Caco-2 (cell line): ENCODE data around the gene C1QTNF7. TPM values are rescaled to one million over a fixed set of nuclear protein-coding genes. Genes with fewer than 3 reads are reported as not detected.

Experiments used
- BruUV-seq: library from RNA; stranded (reverse); fragments of 400-500 nt; replicated peaks from 2 replicates; lab custom pipeline; 2021; lab: Mats Ljungman, UMichigan
- CTCF ChIA-PET: fragments of 300-600 bp; sonication (Branson Sonifier 250); formaldehyde crosslinking; loops from one replicate; lab custom pipeline; 2022; ENCODE audit warnings: antibody characterized with exemption; lab: Charles Lee
- POLR2A ChIA-PET: fragments of 300-600 bp; sonication (Branson Sonifier 250); formaldehyde crosslinking; loops from one replicate; lab custom pipeline; 2022; ENCODE audit warnings: antibody characterized with exemption; lab: Charles Lee
- DNase-seq, 2 experiments: peaks; one replicate each; pipeline versions ENCODE4 v3.0.0 to v3.0.0-alpha.2; 2020 to 2022
- H3K27me3 ChIP-seq: replicated peaks from 2 replicates; pipeline ENCODE4 v1.6.0; 2011; ENCODE audit warnings: low read length; ENCODE audit not compliant: control insufficient read depth, insufficient read depth
- H3K36me3 ChIP-seq: 2 replicates; pipeline ENCODE4 v1.5.1; 2011; ENCODE audit warnings: low read length; ENCODE audit not compliant: control insufficient read depth, insufficient read depth
- H3K4me1 ChIP-seq: fragments of 250-450 bp; sonication (Bioruptor Pico); 2 replicates; pipeline ENCODE4 v1.5.1; 2020; ENCODE audit warnings: mild to moderate bottlenecking
- H3K4me3 ChIP-seq: 2 replicates; pipeline ENCODE4 v1.5.1; 2011; ENCODE audit warnings: low read depth, mild to moderate bottlenecking, control low read depth, low read length
- H3K9me3 ChIP-seq: fragments of 250-450 bp; sonication (Bioruptor Pico); 2 replicates; pipeline ENCODE4 v1.5.1; 2020; ENCODE audit warnings: mild to moderate bottlenecking, moderate library complexity
- H3K27ac Mint-ChIP-seq: one replicate; pipeline ENCODE4 v1.8.0; 2022; ENCODE audit warnings: mixed read lengths; ENCODE audit not compliant: unreplicated experiment
- H3K27me3 Mint-ChIP-seq: one replicate; pipeline ENCODE4 v1.8.0; 2022; ENCODE audit warnings: mixed read lengths; ENCODE audit not compliant: insufficient read depth, unreplicated experiment
- H3K36me3 Mint-ChIP-seq: one replicate; pipeline ENCODE4 v1.8.0; 2022; ENCODE audit warnings: mild to moderate bottlenecking, mixed read lengths; ENCODE audit not compliant: insufficient read depth, unreplicated experiment
- H3K4me1 Mint-ChIP-seq: one replicate; pipeline ENCODE4 v1.8.0; 2022; ENCODE audit warnings: low read depth, mixed read lengths; ENCODE audit not compliant: unreplicated experiment
- H3K4me3 Mint-ChIP-seq: one replicate; pipeline ENCODE4 v1.8.0; 2022; ENCODE audit warnings: mild to moderate bottlenecking, moderate library complexity, mixed read lengths; ENCODE audit not compliant: unreplicated experiment
- H3K9me3 Mint-ChIP-seq: one replicate; pipeline ENCODE4 v1.8.0; 2022; ENCODE audit warnings: mixed read lengths; ENCODE audit not compliant: unreplicated experiment
- CTCF ChIP-seq, 2 experiments: fragments of 200-600 bp in 1 of 2; IDR thresholded peaks; 1 replicate in 1 of 2; 2 replicates in 1 of 2; pipeline versions ENCODE4 v1.5.1 to v1.8.0; 2011 to 2022; ENCODE audit warnings: antibody characterized with exemption in 1 of 2, control low read depth in 1 of 2, inconsistent platforms in 1 of 2, low read depth in 1 of 2, low read length in 1 of 2, mild to moderate bottlenecking in 1 of 2, moderate library complexity in 1 of 2; ENCODE audit not compliant: insufficient read depth in 1 of 2, severe bottlenecking in 1 of 2, unreplicated experiment in 1 of 2
- intact Hi-C: fragments of 100-400 bp; cut with micrococcal nuclease; formaldehyde crosslinking; loops from one replicate; pipeline ENCODE4 v1.10.0; 2022; ENCODE audit not compliant: unreplicated experiment
- total RNA-seq: library from RNA; stranded (reverse); gene quantifications from 2 replicates; pipeline ENCODE4 v1.2.3, GENCODE V29; 2022

C1QTNF7 gene
- total RNA-seq, 1 experiment from 2014 or later: not detected

- peaks cover 21% of the 10 kb centered on the region for H3K27me3 Mint-ChIP-seq
- H3K27ac Mint-ChIP-seq: no peak overlapping the region
- no TSS peak for BruUV-seq
- H3K36me3 Mint-ChIP-seq: no peaks in the 10 kb centered on the region
- DNase-seq: no peak
- Histone ChIP-seq H3K4me1 (no peaks in the 10 kb centered on the region), H3K4me3 (no peak overlapping the region), H3K27me3 (no peaks in the 10 kb centered on the region), H3K9me3 (no peaks in the 10 kb centered on the region), H3K36me3 (no peaks in the 10 kb centered on the region)
- H3K9me3 Mint-ChIP-seq: no peaks in the 10 kb centered on the region
- intact Hi-C loops: no loop called here
- POLR2A ChIA-PET: no interaction called here
- no peak overlapping the region for H3K4me3 Mint-ChIP-seq
- CTCF ChIA-PET: no interaction called here
- peaks cover 4% of the 10 kb centered on the region for H3K4me1 Mint-ChIP-seq
- TF ChIP-seq CTCF (IDR thresholded peaks at IDR 0.05; ENCODE audit: insufficient read depth in 1 of 2, low read depth in 1 of 2, low read length in 1 of 2, severe bottlenecking in 1 of 2, unreplicated experiment in 1 of 2): no peak
Measured at GRCh38 chr4:15423285-15423711, 4.5 kb upstream of the C1QTNF7 start.

GRCh38 chr4:15425520-15425919, 2.3 kb upstream of the C1QTNF7 start:
- TF ChIP-seq CTCF (IDR thresholded peaks at IDR 0.05; ENCODE audit: insufficient read depth in 1 of 2, low read depth in 1 of 2, low read length in 1 of 2, severe bottlenecking in 1 of 2, unreplicated experiment in 1 of 2): no peak
- DNase-seq: no peak
- no peak overlapping the region for H3K27ac Mint-ChIP-seq
- intact Hi-C loops: no loop called here
- POLR2A ChIA-PET: no interaction called here
- no peaks in the 10 kb centered on the region for H3K9me3 Mint-ChIP-seq
- no peak overlapping the region for H3K4me3 ChIP-seq
- no peaks in the 10 kb centered on the region for H3K36me3 Mint-ChIP-seq
- H3K27me3 ChIP-seq: no peaks in the 10 kb centered on the region
- no peaks in the 10 kb centered on the region for H3K4me1 Mint-ChIP-seq
- CTCF ChIA-PET: no interaction called here
- no peaks in the 10 kb centered on the region for H3K9me3 ChIP-seq
- H3K4me3 Mint-ChIP-seq: no peak overlapping the region
- no peaks in the 10 kb centered on the region for H3K4me1 ChIP-seq
- H3K27me3 Mint-ChIP-seq: peaks cover 16% of the 10 kb centered on the region
- no peaks in the 10 kb centered on the region for H3K36me3 ChIP-seq
- BruUV-seq: no TSS peak

- POLR2A ChIA-PET: no interaction called here
Measured at GRCh38 chr4:15427161-15427560, 672 bp upstream of the C1QTNF7 start.

More at GRCh38 chr4:15427161-15427560, 672 bp upstream of the C1QTNF7 start:
- Mint-ChIP-seq H3K36me3 (no peaks in the 10 kb centered on the region), H3K9me3 (no peaks in the 10 kb centered on the region), H3K27ac (no peak overlapping the region), H3K4me1 (no peaks in the 10 kb centered on the region), H3K27me3 (peaks cover 21% of the 10 kb centered on the region), H3K4me3 (no peak overlapping the region)
- CTCF ChIA-PET: no interaction called here
- Histone ChIP-seq H3K4me3 (no peak overlapping the region), H3K9me3 (no peaks in the 10 kb centered on the region), H3K4me1 (no peaks in the 10 kb centered on the region), H3K27me3 (no peaks in the 10 kb centered on the region), H3K36me3 (no peaks in the 10 kb centered on the region)
- no peak for DNase-seq
- intact Hi-C loops: no loop called here
- no TSS peak for BruUV-seq
- TF ChIP-seq CTCF (IDR thresholded peaks at IDR 0.05; ENCODE audit: insufficient read depth in 1 of 2, low read depth in 1 of 2, low read length in 1 of 2, severe bottlenecking in 1 of 2, unreplicated experiment in 1 of 2): no peak
